Spinal cord (tissue), 10 donors: ENCODE measurements around the gene NOB1. TPM values are rescaled to one million over a fixed set of nuclear protein-coding genes. Genes with fewer than 3 reads are reported as not detected.
"Not testable (repeated sequence)": the region's sequence is repeated elsewhere in the genome, so short reads cannot be mapped to it uniquely, and the experiment has no call there.

Experiments used
- DNase-seq, 6 donors: peaks; one replicate each; pipeline versions ENCODE4 v3.0.0 to v3.0.0-alpha.2; 2013 to 2015; ENCODE audit warnings: low spot score in 6 of 6, low read depth in 4 of 6
- H3K27ac ChIP-seq: one replicate; pipeline ENCODE4 v1.5.1; 2013; ENCODE audit warnings: low read depth, low read length, control low read depth
- H3K27me3 ChIP-seq: one replicate; pipeline ENCODE4 v1.6.1; 2013; ENCODE audit warnings: low read length; ENCODE audit not compliant: control insufficient read depth, insufficient read depth
- H3K36me3 ChIP-seq: one replicate; pipeline ENCODE4 v1.6.1; 2013; ENCODE audit warnings: low read length; ENCODE audit not compliant: control insufficient read depth, insufficient read depth
- H3K4me1 ChIP-seq: one replicate; pipeline ENCODE4 v1.6.1; 2013; ENCODE audit warnings: low read length; ENCODE audit not compliant: control insufficient read depth, insufficient read depth
- H3K4me3 ChIP-seq: one replicate; pipeline ENCODE4 v1.5.1; 2013; ENCODE audit warnings: low read depth, low read length, control low read depth
- H3K9me3 ChIP-seq: one replicate; pipeline ENCODE4 v1.6.1; 2013; ENCODE audit warnings: low read length; ENCODE audit not compliant: control insufficient read depth, insufficient read depth
- WGBS: methylation state at CpG from one replicate; pipeline ENCODE4 v1.1.5; 2013; ENCODE audit warnings: missing lambda C conversion rate; ENCODE audit not compliant: insufficient coverage; 5-methylcytosine and 5-hydroxymethylcytosine counted together
- polyA plus RNA-seq, 2 donors: library from polyadenylated mRNA; unstranded; fragments of 120-200 nt; gene quantifications; one replicate each; pipeline ENCODE4 v1.2.1, GENCODE V29; 2013; ENCODE audit not compliant: insufficient read length in 2 of 2
- total RNA-seq, 2 donors: library from RNA; depleted of rRNA in 1 of 2; stranded (reverse); fragments of 120-200 nt in 1 of 2; fragments of >200 nt in 1 of 2; gene quantifications; one replicate each; pipeline versions ENCODE4 v1.2.3 to v1.2.4, GENCODE V29; 2013 to 2014
- donor health status: healthy.

Gene NOB1
- total and polyA plus RNA-seq, 4 donors: 10.8 to 38.7 (median 22.9) TPM

GRCh38 chr16:69744363-69745231 lies 10.1 kb downstream of the NOB1 start:
- H3K4me3 ChIP-seq: no peak overlapping the region
- H3K27ac ChIP-seq: no peak overlapping the region
- WGBS: 95% methylated on average over 33 of the region's 35 CpGs
- no peak for DNase-seq
- H3K9me3 ChIP-seq: no peaks in the 10 kb centered on the region
- no peaks in the 10 kb centered on the region for H3K27me3 ChIP-seq
- no peaks in the 10 kb centered on the region for H3K4me1 ChIP-seq
- peaks cover 92% of the 10 kb centered on the region for H3K36me3 ChIP-seq

- Histone ChIP-seq H3K4me3 (no peak overlapping the region), H3K27me3 (no peaks in the 10 kb centered on the region), H3K27ac (no peak overlapping the region), H3K4me1 (no peaks in the 10 kb centered on the region), H3K36me3 (peaks cover 78% of the 10 kb centered on the region), H3K9me3 (no peaks in the 10 kb centered on the region)
- DNase-seq: peak in 2 of 6 donors; percentile 9 to 55
- WGBS: 75% methylated on average over 28 of the region's 41 CpGs
Observed at GRCh38 chr16:69741951-69742904, 12.5 kb downstream of the NOB1 start.

DNA sequence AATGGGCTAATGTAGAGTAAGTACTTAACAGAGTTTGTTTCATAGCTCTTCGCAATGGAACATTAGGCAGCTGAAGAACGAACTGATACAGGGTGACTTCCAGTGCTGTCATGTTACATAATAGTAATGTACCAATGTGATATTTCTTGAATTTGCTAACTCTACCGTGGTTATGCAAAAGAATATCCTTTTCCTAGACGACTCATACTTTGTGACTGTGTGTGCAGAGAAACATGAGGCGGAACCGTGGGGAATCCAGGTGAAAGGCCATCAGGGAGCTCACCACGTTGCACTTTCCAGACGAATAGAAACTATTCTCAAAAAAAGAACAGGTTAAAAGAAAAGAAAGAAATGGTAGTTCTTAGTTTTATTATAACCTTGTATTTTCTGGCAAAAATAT lies 13.2 kb downstream of the NOB1 start:
- H3K36me3 ChIP-seq: peaks cover 71% of the 10 kb centered on the region
- H3K27me3 ChIP-seq: no peaks in the 10 kb centered on the region
- H3K4me1 ChIP-seq: no peaks in the 10 kb centered on the region

DNA sequence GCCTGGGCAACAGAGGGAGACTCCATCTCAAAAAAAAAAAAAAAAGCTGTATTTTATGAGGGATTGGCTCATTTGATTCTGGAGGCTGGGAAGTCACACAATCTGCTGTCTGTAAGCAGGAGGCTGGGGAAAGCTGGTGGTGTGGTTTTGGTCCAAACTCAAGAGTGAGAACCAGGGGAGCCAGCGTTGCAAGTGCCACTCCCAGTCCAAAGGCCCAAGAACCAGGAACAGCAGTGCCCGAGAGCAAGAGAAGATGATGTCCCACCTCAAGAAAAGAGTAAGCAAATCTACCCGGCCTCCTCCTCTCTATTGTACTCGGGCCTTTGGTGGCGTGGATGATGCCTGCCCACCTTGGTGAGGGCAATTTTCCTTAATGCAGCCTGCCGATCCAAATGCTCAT lies 22.6 kb downstream of the NOB1 start:
- DNase-seq: no peak
- Histone ChIP-seq H3K4me1 (peaks cover 3% of the 10 kb centered on the region), H3K9me3 (no peaks in the 10 kb centered on the region), H3K36me3 (peaks cover 2% of the 10 kb centered on the region), H3K27me3 (no peaks in the 10 kb centered on the region), H3K4me3 (no peak overlapping the region), H3K27ac (no peak overlapping the region)
- WGBS: 94% methylated on average over 3 of the region's 6 CpGs

More for the DNA sequence above, 13.2 kb downstream of the NOB1 start:
- WGBS: 100% methylated on average over 4 of the region's 8 CpGs
- Histone ChIP-seq H3K4me3 (no peak overlapping the region), H3K9me3 (no peaks in the 10 kb centered on the region), H3K27ac (no peak overlapping the region)
- DNase-seq: no peak

DNA sequence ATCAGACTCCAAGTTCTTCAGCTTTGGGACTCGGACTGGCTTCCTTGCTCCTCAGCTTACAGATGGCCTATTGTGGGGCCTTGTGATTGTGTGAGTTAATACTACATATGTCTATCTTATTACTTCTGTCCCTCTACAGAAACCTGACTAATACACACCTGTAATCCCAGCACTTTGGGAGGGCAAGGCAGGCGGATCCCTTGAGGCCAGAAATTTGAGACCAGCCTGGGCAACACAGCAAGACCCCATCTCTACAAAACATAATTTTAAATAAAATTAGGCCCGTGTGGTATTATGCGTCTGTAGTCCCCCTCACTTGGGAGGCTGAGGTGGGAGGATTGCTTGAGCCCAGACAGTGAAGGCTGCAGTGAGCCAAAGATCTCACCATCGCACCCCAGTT lies 23.4 kb downstream of the NOB1 start:
- not testable (repeated sequence) for H3K9me3 ChIP-seq, DNase-seq, H3K4me3 ChIP-seq, H3K36me3 ChIP-seq, H3K27me3 ChIP-seq, H3K27ac ChIP-seq
- peaks cover 11% of the 10 kb centered on the region for H3K4me1 ChIP-seq
- 100% methylated on average over 2 of the region's 5 CpGs for WGBS

DNA sequence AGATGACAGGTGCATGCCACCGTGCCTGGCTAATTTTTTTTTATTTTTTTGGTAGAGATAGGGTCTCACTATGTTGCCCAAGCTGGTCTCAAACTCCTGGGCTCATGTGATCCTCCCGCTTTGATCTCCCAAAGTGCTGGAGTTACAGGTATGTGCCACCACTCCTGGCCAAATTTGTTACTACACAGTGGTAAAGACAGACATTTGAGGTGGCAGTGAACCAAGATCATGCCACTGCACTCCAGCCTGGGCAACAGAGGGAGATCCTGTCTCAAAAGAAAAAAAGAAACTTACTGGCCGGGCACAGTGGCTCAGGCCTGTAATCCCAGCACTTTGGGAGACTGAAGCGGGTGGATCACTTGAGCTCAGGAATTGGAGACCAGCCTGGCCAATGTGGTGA lies 25.7 kb downstream of the NOB1 start:
- not testable (repeated sequence) for H3K4me3 ChIP-seq, H3K9me3 ChIP-seq, DNase-seq, H3K27me3 ChIP-seq, H3K36me3 ChIP-seq, H3K27ac ChIP-seq
- WGBS: 95% methylated on average over 3 of the region's 4 CpGs
- H3K4me1 ChIP-seq: peaks cover 24% of the 10 kb centered on the region

GRCh38 chr16:69727916-69728270 lies 26.8 kb downstream of the NOB1 start:
- peak in 1 of 6 donors; percentile 40 for DNase-seq
- Histone ChIP-seq H3K27me3 (no peaks in the 10 kb centered on the region), H3K36me3 (peaks cover 2% of the 10 kb centered on the region), H3K4me3 (no peak overlapping the region), H3K9me3 (no peaks in the 10 kb centered on the region), H3K27ac (no peak overlapping the region), H3K4me1 (peaks cover 24% of the 10 kb centered on the region)
- WGBS: 82% methylated on average over 5 of the region's 5 CpGs

DNA sequence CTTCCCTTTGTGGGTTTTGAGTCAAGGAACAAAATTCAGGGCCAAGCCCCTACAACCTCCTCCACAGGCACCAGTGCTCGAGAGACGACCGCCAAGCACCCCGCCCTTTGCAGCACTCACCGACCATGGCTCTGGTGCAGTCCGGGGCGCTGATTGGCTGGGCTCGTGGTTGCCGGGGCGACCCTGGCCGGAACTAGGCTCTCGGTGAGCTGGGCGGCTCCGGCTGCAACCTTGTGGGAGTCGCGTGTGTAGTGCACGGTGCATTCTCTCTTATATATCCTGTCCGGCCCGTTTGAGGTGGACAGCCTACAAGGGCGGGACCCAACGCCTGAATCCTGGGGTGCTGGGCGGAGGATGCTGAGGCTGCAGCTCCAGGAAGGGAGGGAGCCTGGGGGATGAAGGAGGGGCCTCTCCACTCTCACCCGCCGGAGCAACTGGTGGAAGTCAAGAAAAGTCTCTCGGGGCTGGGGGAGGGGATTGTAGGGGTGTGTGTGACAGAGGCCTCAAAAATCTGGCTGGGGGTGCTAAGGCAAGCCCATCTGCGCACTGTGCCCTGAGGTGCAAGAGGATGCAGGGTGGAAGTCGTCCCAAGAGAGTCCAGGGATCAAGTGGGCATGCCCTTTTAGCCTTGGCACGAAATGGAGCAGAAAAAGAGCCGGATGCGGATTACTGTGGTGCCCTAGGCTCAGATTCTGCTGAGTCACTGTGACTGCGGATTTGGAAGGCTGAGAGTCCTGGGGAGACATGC lies 28.2 kb downstream of the NOB1 start, which contains the start of gene NQO1:
Gene NQO1 (minus strand): TSS at position 248 of the 748 bp plus-strand sequence. CDS start 121 bp downstream, at position 127.
- Histone ChIP-seq H3K27ac (peak within 1 kb of the TSS; percentile 57), H3K36me3 (no peaks in the 10 kb centered on the region), H3K4me1 (peaks cover 24% of the 10 kb centered on the region), H3K4me3 (peak within 1 kb of the TSS; percentile 72), H3K9me3 (no peaks in the 10 kb centered on the region), H3K27me3 (no peaks in the 10 kb centered on the region)
- under 1% methylated on average over 25 of the region's 31 CpGs for WGBS
- peak; percentile 69 to 96 (median 73) for DNase-seq
